ENCODE results near the gene TDRD7. TPM values are rescaled to one million over a fixed set of nuclear protein-coding genes. Genes with fewer than 3 reads are reported as not detected.

TDRD7 gene
- total and polyA plus RNA-seq, 2 of the 13 experiments (the other 11 are each of a cell fraction or from before 2014, with no cell fraction given) = 9.8 to 15.5 TPM

DNA sequence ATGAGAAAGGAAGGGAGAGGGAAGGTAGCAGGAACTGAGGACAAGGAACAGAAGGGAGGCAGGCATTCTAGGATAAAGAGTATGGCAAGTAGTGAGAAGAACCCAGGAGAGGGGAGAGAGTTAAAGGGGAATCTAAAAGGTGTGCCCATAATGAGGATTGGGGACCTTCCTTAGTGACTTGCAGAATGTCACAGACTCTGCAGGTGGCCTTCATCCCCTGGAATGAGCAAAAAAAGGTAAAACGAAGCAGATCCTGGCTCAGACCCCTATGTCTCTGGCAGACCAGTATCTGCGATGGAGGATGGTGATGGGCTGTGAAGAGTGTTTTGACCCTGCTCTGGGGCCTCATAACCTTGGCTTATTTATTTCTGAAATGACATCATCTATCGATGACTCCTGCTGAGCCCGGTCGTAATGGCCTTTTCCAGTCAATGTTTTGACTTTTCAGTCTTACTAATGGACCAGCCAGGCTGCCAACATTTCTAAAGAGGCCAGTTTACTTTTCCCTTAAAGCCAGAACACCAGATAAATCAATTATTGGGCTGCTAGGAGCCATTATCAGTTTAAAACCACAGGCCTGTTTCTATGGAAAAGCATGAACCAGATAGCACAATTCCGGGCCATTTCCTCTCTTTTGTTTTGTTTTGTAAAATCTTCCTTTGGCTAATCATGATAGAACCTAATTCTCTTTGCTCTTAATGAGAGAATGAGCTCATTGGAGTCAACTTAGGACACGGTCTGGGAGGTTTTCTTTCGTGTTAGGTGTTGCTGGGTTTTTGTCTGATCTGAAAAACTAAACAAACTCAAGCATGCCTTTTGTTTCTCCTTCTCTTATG, 92.7 kb downstream of the TDRD7 start:
- no peak overlapping the region for H3K4me2 ChIP-seq (ENCODE audit: low read depth, low read length)
- ChIA-PET POLR2A (no interaction called here), CTCF (ENCODE audit: low intra/inter-chr PET ratio, low total read pairs) (no interaction called here)
- H3K9me3 ChIP-seq (ENCODE audit: low read length) = no peaks in the 10 kb centered on the region
- DNase-seq (ENCODE audit: low spot score) (no peak), FAIRE-seq (no peak), ATAC-seq (no peak)
- no TSS peak for BruUV-seq (replicated peaks)
- in situ Hi-C loops (cut with HindIII; ENCODE audit: extremely low pct_ligation_motif_present, low pct_unique_long_range_greater_than_20kb) (no loop called here), intact Hi-C loops (cut with micrococcal nuclease; ENCODE audit: unreplicated experiment) (no loop called here)
- no peak overlapping the region for H3K27ac ChIP-seq (ENCODE audit: extremely low read length, insufficient read depth, low read length)
- no peaks in the 10 kb centered on the region for H3K36me3 ChIP-seq (replicated peaks in 1 of 2; ENCODE audit: control insufficient read depth in 1 of 2, insufficient read depth in 2 of 2, low read length in 2 of 2)
- peaks cover 25% of the 10 kb centered on the region for H3K4me1 ChIP-seq (ENCODE audit: insufficient read depth, low read length)
- TF ChIP-seq ATF7 (IDR thresholded peaks at IDR 0.05) = peak; percentile 47; the same call in 1 of the 2 replicates
- TF ChIP-seq ATF7 (CRISPR knock-in tag; IDR thresholded peaks at IDR 0.05) = no peak
- TF ChIP-seq, protein P1, sequence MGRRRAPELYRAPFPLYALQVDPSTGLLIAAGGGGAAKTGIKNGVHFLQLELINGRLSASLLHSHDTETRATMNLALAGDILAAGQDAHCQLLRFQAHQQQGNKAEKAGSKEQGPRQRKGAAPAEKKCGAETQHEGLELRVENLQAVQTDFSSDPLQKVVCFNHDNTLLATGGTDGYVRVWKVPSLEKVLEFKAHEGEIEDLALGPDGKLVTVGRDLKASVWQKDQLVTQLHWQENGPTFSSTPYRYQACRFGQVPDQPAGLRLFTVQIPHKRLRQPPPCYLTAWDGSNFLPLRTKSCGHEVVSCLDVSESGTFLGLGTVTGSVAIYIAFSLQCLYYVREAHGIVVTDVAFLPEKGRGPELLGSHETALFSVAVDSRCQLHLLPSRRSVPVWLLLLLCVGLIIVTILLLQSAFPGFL (CRISPR knock-in tag; IDR thresholded peaks at IDR 0.05) = no peak
- TF ChIP-seq NFIC (IDR thresholded peaks at IDR 0.05; ENCODE audit: low read length) = no peak
- TF ChIP-seq PHB2 (IDR thresholded peaks at IDR 0.05; ENCODE audit: partially characterized antibody) = no peak
- H4K20me1 ChIP-seq (ENCODE audit: insufficient read depth, low read length) = no peaks in the 10 kb centered on the region
- H3K27me3 ChIP-seq (ENCODE audit: control insufficient read depth in 1 of 2, insufficient read depth in 2 of 2, low read length in 2 of 2) = peaks cover 13 to 57% of the 10 kb centered on the region in 2 experiments; a peak in 4 of 5 replicates
- H2AFZ ChIP-seq (ENCODE audit: low read length) = no peak overlapping the region
- WGBS (ENCODE audit: low lambda C conversion rate) = 37% methylated on average over 8 of the region's 8 CpGs
- H3K9ac ChIP-seq (ENCODE audit: insufficient read depth, low read depth, low read length) = no peak overlapping the region
- no peaks in the 10 kb centered on the region for H3K79me2 ChIP-seq (ENCODE audit: insufficient read depth, low read length)
- no peak overlapping the region for H3K4me3 ChIP-seq (replicated peaks in 1 of 3; ENCODE audit: insufficient read depth in 1 of 3, low read depth in 2 of 3, low read length in 3 of 3)

DNA sequence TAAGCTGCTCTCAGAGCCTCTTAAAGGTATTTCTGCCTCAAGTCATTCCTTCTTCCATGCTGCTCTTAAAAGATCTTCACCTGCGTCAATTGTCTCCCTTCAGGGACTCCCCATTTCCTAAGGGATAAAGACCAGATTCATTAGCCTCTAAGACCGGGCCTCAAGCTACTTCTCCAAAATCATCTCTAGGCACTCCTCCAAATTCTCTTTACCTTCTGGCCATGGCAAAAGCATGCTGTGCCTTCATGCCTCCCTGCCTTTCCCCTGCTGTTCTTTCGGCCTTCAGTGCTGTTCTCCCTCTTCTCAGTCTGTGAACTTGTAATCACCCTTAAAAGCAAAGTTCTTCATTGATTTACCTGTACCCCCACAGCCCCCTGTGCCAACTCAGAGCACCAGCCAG, 93.9 kb downstream of the TDRD7 start:
- Histone ChIP-seq H3K4me1 (ENCODE audit: insufficient read depth, low read length) (peaks cover 18% of the 10 kb centered on the region), H3K27ac (ENCODE audit: extremely low read length, insufficient read depth, low read length) (no peak overlapping the region), H3K36me3 (replicated peaks in 1 of 2; ENCODE audit: control insufficient read depth in 1 of 2, insufficient read depth in 2 of 2, low read length in 2 of 2) (no peaks in the 10 kb centered on the region), H3K79me2 (ENCODE audit: insufficient read depth, low read length) (no peaks in the 10 kb centered on the region), H4K20me1 (ENCODE audit: insufficient read depth, low read length) (no peaks in the 10 kb centered on the region), H3K27me3 (ENCODE audit: control insufficient read depth in 1 of 2, insufficient read depth in 2 of 2, low read length in 2 of 2) (peaks cover 12 to 51% of the 10 kb centered on the region in 2 experiments; a peak in 4 of 5 replicates), H3K9ac (ENCODE audit: insufficient read depth, low read depth, low read length) (no peak overlapping the region), H3K4me2 (ENCODE audit: low read depth, low read length) (no peak overlapping the region), H2AFZ (ENCODE audit: low read length) (no peak overlapping the region), H3K9me3 (ENCODE audit: low read length) (no peaks in the 10 kb centered on the region), H3K4me3 (replicated peaks in 1 of 3; ENCODE audit: insufficient read depth in 1 of 3, low read depth in 2 of 3, low read length in 3 of 3) (no peak overlapping the region)
- ChIA-PET POLR2A (no interaction called here), CTCF (ENCODE audit: low intra/inter-chr PET ratio, low total read pairs) (no interaction called here)
- DNase-seq (ENCODE audit: low spot score) (no peak), ATAC-seq (no peak), FAIRE-seq (no peak)
- intact Hi-C loops (cut with micrococcal nuclease; ENCODE audit: unreplicated experiment) (no loop called here), in situ Hi-C loops (cut with HindIII; ENCODE audit: extremely low pct_ligation_motif_present, low pct_unique_long_range_greater_than_20kb) (no loop called here)
- WGBS (ENCODE audit: low lambda C conversion rate) = 41% methylated on average over 3 of the region's 3 CpGs
- no TSS peak for BruUV-seq (replicated peaks)
- TF ChIP-seq SPEN (CRISPR knock-in tag; IDR thresholded peaks at IDR 0.05; ENCODE audit: low read depth) = no peak
- TF ChIP-seq HOXA9 (CRISPR knock-in tag; IDR thresholded peaks at IDR 0.05; ENCODE audit: borderline replicate concordance) = no peak
- TF ChIP-seq, protein P2, sequence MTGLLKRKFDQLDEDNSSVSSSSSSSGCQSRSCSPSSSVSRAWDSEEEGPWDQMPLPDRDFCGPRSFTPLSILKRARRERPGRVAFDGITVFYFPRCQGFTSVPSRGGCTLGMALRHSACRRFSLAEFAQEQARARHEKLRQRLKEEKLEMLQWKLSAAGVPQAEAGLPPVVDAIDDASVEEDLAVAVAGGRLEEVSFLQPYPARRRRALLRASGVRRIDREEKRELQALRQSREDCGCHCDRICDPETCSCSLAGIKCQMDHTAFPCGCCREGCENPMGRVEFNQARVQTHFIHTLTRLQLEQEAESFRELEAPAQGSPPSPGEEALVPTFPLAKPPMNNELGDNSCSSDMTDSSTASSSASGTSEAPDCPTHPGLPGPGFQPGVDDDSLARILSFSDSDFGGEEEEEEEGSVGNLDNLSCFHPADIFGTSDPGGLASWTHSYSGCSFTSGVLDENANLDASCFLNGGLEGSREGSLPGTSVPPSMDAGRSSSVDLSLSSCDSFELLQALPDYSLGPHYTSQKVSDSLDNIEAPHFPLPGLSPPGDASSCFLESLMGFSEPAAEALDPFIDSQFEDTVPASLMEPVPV (CRISPR knock-in tag; IDR thresholded peaks at IDR 0.05) = no peak
- no peak for TF ChIP-seq NFIC (IDR thresholded peaks at IDR 0.05; ENCODE audit: low read length)
- TF ChIP-seq EHMT2 (IDR thresholded peaks at IDR 0.05; ENCODE audit: borderline replicate concordance, low read depth, low read length) = no peak
- TF ChIP-seq BHLHE40 (IDR thresholded peaks at IDR 0.05; ENCODE audit: low read length) = no peak
- TF ChIP-seq HNRNPLL (IDR thresholded peaks at IDR 0.05; ENCODE audit: low read depth, low read length, poor library complexity, severe bottlenecking) = no peak
- no peak for TF ChIP-seq ZNF10 (CRISPR knock-in tag; IDR thresholded peaks at IDR 0.05; ENCODE audit: borderline replicate concordance, low read depth)
- TF ChIP-seq FOXA3 (CRISPR knock-in tag; IDR thresholded peaks at IDR 0.05) = no peak
- no peak for TF ChIP-seq GATAD1 (CRISPR knock-in tag; IDR thresholded peaks at IDR 0.05)
- no peak for TF ChIP-seq ZNF451 (CRISPR knock-in tag; IDR thresholded peaks at IDR 0.05)

Data from HepG2 (cell line).